Right lung (tissue), 5 donors: Measurements from ENCODE around the gene TMUB2. TPM values are rescaled to one million over a fixed set of nuclear protein-coding genes. Genes with fewer than 3 reads are reported as not detected.

Source experiments
- DNase-seq, 2 donors: peaks; one replicate each; pipeline ENCODE4 v3.0.0-alpha.2; 2013
- polyA plus RNA-seq, 5 donors: library from polyadenylated mRNA; unstranded; fragments of 120-200 nt; gene quantifications; one replicate each; pipeline versions ENCODE4 v1.2.1 to v1.2.3, GENCODE V29; 2013; ENCODE audit warnings: inconsistent platforms in 1 of 5, low replicate concordance in 1 of 5; ENCODE audit not compliant: insufficient read length in 5 of 5, insufficient read depth in 1 of 5

TMUB2 gene
- polyA plus RNA-seq, 5 donors, result 45.6 to 55.7 (median 53.3) TPM

DNA sequence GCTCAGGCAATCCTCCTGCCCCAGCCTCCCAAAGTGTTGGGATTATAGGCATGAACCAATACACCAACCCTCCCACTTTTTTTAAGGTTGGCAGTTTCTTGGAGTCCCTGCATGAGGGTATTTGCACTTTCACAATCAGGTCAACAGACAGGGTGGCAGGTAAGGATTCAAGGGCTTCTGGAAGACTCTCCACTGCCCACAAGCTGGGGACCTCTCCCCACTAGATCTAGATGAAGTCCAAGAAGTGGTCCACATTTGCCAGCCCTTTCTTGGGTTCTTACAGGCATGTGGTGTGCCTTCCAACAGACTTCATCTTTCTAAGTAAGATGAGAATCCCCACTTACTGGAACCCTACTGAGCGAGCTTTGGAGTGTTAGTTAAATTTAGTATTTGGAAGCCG lies 12.3 kb upstream of the TMUB2 start:
- DNase-seq, result no peak

DNA sequence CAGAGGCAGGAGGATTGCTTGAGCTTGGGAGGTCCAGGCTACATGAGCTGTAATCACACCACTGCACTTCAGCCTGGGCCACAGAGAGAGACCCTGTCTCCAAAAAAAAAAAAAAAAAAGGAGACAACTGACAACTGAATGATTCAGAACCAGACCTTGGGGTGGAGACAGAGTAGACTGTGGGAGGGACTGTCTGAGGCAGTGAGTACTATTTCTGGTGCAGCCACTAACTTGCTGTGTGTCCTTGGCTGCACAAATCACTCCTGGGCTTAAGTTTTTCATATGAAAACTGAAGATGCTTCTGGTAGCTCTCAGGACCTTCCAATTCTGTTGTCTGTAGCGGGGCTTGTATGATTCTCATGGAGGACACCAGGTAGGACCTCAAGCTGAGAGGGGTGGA lies 10.5 kb upstream of the TMUB2 start:
- no peak for DNase-seq

DNA sequence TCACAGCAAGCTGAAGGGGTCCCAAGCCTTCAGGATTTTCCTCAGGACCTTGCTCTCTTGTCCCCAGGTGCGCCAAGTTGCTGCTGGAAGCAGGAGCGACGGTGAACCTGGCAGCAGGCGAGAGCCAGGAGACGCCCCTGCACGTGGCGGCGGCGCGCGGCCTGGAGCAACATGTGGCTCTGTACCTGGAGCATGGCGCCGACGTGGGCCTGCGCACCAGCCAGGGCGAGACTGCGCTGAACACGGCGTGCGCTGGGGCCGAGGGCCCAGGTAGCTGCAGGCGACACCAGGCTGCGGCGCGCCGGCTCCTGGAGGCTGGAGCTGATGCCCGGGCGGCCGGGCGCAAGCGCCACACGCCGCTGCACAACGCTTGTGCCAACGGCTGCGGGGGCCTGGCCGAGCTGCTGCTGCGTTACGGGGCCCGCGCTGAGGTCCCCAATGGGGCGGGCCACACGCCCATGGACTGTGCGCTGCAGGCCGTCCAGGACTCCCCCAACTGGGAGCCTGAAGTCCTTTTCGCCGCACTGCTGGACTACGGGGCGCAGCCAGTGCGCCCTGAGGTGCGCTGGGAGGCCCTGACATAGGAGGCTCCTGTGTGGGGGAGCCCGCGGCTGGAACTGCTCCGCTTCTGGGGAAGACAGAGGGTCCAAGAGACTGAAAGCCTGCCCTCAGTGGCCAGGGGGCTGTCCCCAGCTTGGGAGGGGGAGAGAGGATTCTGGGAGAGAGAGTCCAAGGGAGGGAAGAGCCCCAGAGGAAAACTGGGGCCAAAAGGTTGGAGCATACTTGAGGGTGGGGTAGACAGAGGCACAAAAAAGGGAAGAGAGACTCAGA lies 9.9 kb upstream of the TMUB2 start:
- no peak for DNase-seq

DNA sequence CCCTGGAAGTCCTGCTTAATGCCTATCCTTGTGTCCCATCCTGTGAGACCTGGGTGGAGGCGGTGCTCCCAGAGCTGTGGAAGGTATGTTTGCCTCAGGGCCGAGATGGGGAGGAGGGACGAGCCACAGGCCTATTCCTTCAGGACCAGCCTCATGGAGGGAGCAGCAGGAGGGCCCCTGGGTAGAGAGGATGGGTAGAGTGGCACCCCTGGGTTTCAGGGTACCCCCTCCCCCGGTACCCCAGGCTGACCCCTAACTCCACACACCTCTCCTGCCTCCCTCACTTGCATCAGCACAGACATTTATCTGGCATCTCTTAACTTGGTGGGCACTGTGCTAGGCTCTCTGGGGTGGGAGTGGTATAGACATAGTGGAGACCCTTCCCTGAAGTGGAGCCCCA lies 9.1 kb upstream of the TMUB2 start:
- no peak for DNase-seq

DNA sequence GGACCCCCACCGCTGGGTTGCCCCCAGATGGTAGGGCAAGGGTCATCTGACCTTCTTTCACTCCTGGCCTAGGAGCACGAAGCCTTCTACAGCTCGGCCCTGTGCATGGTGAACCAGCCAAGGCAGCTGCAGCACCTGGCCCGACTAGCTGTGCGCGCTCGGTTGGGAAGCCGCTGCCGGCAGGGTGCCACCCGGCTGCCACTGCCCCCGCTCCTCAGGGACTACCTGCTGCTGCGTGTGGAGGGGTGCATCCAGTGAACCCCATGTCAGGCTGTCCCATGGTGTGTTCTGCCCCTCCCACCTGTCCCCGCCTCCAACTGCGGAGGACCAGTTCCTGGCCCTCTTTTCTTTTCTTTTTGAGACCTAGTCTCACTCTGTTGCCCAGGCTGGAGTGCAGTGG lies 8.6 kb upstream of the TMUB2 start:
- DNase-seq, result no peak

DNA sequence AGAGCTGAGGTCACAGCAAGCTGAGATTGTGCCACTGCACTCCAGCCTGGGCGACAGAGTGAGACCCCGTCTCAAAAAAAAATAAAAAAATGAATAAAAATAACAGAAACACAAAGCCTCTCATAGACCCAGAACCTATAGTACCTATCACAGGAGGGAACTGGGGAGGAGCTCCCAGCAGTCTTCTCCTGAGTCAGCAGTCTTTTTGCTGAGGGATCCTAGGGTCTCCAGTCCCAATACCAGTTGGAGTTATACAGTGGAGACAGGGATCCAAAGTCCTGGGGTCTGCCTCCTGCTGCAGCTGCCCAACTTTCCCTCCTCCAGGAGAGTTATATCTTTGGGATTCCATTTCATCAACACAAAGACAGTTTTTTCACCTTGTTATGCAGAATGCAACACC lies 3.7 kb upstream of the TMUB2 start:
- DNase-seq, result no peak

DNA sequence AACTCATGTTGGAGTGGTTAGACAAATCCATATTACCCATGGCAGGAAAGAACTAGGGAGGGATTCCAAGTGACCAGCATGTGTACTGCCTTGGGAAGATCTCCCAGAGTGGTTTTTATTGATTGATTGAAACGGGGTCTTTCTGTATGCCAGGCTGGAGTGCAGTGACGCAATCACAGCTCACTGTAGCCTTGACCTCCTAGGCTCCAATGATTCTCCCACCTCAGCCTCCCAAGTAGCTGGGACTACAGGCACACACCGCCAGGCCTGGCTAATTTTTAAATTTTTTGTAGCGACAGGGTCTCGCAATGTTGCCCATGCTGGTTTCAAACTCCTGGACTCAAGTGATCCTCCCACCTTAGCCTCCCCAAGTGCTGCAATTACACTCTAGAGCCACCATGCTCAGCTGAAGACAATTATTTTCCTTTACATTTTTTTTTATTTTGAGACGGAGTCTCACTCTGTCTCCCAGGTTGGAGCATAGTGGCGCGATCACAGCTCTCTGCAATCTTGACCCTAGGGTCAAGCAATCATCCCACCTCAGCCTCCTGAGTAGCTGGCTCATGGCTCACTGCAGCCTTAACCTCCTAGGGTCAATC lies 2.5 kb upstream of the TMUB2 start:
- DNase-seq, result no peak

DNA sequence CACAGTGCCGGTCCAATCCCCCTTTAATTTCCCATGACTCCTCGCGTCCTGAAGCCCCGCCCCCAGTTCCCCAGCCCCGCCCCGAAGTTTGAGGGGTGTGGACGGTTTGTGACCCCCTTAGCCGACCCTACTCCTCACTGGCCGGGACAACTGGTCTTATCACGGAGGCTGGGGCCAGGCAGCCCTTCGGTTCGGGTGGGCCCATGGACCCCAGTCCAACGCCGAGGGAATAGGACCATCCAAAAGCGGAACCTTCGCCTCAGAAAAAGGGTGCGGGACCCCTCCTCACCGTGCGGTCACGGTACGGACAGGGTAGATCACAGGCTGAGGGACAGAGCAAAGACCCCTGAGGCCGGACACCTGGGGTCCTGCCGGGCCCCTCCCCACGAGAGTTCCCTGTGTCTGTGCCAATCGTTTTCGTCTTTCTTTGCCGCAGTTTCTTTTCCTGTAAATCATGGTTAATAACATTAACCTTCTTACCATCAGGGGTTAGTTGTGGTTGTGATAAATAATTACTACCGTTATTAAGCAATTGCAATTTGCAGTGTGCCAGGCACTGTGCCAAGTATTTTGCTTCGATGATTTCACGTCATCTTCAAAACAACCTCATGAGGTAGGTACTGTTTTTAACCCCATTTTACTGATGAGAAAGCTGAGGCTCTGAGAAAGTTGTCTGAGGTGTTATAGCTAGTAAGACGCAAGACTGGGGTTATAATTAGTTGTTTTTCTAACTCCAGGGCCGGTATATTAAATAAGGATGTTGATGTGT lies 543 bp downstream of the TMUB2 start:
- no peak for DNase-seq

DNA sequence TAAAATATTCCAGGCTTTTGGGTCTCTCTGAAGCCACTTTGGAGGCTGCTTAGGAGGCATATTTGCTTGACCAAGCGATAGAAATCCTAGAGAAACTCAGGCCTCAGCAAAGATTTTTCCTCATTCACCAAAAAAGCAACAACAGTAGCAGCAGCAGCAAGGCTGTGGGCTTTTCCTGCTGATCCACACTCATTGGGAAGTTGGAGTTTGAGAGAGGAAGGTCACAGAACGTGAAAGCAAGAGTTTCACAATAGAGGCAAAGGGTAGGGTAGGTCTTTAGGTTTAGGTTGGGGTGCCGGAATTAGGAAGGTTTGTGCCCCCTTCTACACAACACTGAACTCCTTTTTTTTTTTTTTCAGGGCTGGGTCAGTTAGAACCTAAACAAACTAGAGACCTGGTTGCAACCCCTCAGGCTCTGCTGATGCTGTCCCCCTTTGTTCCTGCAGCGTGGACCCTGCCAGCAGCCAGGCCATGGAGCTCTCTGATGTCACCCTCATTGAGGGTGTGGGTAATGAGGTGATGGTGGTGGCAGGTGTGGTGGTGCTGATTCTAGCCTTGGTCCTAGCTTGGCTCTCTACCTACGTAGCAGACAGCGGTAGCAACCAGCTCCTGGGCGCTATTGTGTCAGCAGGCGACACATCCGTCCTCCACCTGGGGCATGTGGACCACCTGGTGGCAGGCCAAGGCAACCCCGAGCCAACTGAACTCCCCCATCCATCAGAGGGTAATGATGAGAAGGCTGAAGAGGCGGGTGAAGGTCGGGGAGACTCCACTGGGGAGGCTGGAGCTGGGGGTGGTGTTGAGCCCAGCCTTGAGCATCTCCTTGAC lies 2.0 kb downstream of the TMUB2 start:
- DNase-seq, result no peak

DNA sequence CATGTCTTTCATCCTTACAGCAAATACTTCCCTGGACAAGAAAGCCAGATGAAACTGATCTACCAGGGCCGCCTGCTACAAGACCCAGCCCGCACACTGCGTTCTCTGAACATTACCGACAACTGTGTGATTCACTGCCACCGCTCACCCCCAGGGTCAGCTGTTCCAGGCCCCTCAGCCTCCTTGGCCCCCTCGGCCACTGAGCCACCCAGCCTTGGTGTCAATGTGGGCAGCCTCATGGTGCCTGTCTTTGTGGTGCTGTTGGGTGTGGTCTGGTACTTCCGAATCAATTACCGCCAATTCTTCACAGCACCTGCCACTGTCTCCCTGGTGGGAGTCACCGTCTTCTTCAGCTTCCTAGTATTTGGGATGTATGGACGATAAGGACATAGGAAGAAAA lies 3.7 kb downstream of the TMUB2 start:
- no peak for DNase-seq

DNA sequence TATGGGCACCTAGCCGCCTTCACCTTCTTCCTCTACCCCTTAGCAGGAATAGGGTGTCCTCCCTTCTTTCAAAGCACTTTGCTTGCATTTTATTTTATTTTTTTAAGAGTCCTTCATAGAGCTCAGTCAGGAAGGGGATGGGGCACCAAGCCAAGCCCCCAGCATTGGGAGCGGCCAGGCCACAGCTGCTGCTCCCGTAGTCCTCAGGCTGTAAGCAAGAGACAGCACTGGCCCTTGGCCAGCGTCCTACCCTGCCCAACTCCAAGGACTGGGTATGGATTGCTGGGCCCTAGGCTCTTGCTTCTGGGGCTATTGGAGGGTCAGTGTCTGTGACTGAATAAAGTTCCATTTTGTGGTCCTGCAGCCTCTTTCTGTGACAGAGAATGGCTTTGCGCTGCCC lies 4.6 kb downstream of the TMUB2 start:
- peak in 1 of 2 donors; percentile 42 for DNase-seq

DNA sequence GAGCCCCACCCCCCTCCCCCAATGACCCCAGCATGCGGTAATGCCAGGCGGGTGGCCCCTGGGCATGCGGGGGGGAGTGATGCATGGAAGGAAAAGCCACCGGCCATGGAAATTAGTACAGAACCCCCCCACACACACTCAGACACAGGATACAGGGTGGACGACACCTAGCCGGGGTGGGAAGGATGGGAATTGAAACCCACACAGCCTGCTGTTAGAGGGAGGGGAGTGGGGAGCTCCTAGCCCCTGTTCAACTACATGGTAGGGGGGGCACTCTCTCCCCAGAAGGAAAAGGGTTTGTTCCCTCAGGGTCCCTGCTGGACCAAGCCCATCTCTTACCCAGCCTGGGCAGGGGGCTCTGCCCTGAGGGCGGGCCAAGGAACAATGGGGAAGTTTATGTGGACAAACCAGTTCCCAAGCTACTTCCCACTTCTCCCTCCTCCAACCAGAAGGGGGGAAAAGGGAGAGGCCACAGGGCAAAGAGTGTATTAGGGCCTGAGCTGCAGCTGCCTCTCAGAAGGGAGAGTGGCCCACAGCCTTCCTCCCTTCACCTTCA lies 5.2 kb downstream of the TMUB2 start:
- no peak for DNase-seq

DNA sequence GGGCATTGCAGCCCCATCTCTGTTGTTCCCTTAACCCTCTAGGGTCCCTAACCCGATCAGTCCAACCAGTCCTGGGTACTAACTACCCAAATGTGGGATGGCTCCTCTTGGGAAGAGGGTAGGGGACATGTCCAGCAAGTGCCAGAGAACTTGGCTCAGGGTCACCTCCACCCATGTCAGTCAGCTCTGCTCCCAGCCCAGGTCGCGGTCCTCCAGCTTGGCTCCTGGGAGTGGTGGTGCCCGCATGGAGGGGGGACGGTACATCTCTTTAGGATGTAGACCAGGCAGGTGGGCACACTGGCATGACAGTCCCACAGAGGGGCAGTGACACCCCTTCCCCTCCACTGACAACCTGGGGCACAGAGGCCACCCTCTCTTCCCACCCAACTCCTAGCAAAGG lies 6.0 kb downstream of the TMUB2 start:
- no peak for DNase-seq

DNA sequence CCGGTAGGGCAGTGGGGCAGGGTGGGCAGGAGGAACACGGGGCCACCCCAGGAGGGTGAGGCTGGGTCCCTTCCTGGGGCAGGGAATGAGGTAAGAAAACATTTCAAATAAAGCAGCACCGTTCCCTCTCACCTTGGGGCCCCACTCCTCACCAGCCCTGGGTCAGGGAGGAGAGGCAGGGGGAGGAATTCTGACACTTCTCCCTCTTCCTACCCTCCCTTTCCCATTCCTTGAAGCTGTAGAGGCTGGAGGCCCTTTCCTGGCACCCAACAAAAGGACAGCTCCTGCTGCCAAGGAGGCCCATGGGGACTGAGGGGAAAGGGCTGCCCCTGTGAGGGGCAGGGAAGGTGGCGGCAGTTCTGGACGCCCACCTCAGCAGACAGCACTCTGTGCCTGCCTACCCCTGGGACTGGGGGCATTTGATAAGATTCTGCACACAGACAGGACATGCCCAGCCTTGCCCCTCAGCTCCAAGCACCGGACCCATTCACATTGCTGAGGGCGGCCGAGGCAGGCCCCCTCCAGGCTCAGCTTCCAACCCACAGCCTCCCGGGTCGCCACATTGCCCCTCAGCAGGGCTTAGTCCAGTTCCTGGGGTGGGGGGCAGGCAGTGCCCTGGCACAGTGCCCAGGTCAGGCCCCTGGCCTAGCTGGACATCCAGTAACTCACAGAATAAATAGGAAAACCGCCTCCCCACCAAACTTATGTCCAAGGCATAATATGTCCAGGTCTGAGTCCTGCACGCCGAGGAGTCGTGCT lies 6.7 kb downstream of the TMUB2 start:
- DNase-seq, result no peak

DNA sequence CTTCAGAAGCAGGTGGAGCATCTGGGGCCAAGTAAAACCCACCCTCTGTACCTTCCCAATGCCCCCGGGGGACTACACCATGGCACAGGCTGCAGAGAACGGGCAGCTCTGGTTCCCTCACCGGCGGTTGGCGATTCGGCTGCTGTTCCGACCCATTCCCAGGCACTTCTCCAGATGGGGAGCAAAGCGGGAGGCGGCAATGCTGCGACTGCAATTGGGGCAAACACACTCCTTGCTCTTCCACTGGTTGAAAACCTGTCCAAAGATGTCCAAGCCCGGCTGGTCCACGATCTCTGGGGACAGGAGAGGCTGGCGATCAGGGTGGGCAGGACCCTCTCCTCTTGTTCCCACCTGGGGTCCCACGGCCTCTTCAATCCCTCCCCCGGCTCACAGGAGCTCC lies 10.3 kb downstream of the TMUB2 start:
- no peak for DNase-seq

DNA sequence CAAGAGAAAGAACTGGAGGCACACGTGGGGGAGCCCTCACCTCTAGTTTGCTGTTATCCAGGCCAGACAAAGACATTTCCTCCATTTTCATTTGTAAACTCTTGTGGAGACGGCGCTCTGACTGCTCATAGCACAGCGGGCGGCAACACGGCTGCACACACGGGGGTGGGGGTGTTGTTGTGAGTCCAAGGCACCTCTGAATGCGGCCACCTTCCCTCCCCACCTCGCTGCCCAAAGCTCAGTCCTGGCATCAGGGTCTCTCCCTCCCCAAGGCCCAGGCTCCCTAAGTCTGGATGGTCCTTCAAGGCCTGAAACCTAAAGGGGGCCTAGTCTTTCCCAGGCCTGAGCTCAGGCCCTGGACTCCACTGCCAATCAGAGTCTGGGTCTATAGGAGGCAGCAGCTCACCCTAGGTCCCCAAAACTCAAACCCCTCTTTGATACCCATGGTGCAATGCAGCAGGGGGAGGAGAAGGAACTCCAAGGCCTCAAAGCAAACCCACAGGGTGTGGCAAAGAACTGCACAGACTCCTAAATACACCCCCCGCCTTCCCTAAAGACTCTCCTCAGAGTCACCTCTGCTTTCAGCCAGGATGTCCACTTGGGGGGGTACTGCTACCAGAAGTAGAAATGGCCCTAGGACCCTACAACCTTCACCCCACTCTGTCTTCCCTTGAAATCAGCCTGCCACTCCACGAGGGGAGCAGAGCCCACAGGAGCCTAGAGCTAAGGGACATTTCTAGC lies 11.4 kb downstream of the TMUB2 start:
- DNase-seq, result peak in 1 of 2 donors; percentile 27

DNA sequence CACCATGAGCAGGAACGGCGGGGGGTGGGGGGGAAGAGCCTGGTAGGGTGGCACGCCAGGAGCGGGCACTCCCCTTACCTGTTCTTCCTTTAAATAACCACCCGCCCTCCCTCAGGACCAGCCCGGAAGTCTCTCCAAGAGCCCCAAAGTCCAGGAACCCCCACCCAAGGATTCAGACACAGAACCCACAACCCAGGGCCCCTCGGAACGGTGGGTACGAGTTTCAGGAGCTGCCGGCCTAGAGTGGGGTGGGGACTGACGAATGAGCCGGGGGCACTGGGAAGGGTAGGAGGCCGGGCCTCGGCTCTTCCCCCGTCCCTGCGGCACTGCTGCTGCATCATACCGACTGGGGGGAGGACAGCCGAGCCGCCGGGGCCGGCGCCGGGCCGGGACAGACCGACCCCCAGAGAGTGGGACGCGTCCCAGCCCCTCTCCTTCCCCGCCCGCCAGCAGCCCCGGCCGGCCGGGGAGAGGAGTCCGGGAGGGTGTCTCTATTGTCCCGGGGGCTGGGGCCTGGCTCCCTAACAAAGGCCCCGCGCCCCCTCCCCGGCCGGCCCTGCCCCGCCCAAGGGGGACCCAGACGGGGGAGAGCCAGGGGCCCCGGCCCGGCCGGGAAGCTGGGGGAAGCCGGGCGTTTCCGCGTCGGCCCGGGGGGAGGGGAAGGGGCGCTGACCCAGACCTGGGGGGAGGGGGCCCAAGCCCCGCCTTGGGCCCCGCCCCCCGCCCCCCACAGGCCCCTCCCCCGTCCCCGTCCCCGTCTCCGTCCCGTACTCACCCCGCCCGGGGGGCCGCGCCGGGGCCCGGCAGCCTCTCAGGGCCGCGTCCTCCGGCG lies 12.2 kb downstream of the TMUB2 start:
- DNase-seq, result peak; percentile 43 to 68

DNA sequence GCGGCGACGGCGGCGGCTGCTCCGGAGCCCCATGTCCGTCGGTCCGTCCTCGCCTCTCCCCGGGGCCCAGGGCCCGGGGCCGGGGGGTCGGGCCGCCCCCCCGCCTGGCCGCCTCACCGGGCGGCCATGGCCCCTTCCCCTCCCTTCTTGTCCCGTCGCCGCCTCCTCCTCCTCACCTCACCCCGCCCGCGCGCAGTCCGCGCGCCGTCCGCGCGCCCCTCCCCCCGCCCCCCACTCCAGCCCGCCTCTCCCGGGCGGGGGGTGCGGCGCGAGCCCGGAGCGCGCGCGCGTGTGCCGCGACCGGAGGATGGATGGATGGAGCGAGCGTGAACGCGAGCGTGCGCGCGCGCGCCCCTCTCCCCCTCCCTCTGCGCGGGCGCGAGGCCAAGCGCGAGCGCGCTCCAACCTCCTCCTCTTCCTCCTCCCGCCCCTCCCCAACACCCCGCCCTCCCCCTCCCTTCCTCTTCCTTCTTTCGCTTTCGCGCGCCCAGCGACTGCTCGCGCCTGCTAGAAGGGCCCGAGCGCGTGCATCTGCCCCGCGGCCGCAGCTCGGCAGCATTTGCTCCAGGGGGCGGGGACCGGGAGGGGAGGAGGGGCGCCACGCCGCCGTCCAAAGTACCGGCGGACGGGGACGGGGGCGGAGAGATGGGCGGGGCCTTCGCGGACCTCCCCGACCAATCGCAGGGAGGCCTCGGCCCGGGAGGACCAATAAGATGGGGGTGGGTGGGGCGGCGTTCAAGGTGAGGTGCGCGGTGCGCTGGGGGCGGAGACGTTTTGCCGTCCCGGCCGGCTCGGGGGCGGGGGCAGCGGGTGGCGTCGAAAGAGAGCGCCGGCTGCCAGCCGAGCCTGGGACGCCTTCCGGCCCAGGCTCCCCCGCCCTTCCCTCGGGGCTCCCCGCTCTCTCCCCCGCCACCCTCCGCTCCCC lies 13.0 kb downstream of the TMUB2 start, which contains the start of gene ATXN7L3:
TSS of gene ATXN7L3 (minus strand) at position 332 of the 925 bp plus-strand sequence. CDS start 1,814 bp downstream, outside the sequence.
- DNase-seq, result peak; percentile 98 to 100
